Endothelial cell of umbilical vein (primary cell): ENCODE measurements around the gene DUSP18. TPM values are rescaled to one million over a fixed set of nuclear protein-coding genes. Genes with fewer than 3 reads are reported as not detected.

Source experiments
- BruUV-seq: library from RNA; stranded (reverse); fragments of 400-500 nt; replicated peaks from 2 replicates; lab custom pipeline; 2021; lab: Mats Ljungman, UMichigan
- CTCF ChIA-PET: fragments of 300-600, 350-600 bp; sonication (Branson Sonifier 250); formaldehyde crosslinking; loops from one replicate; lab custom pipeline; 2021; ENCODE audit warnings: antibody characterized with exemption, inconsistent platforms; lab: Charles Lee
- POLR2A ChIA-PET: fragments of 300-600, 350-600 bp; sonication (Branson Sonifier 250); formaldehyde crosslinking; loops from one replicate; lab custom pipeline; 2021; ENCODE audit warnings: antibody characterized with exemption, inconsistent platforms; lab: Charles Lee
- DNase-seq: peaks from one replicate; pipeline ENCODE4 v3.0.0-alpha.2; 2011; ENCODE audit warnings: low read depth, low spot score
- FAIRE-seq: peaks from 2 replicates; lab custom pipeline; 2011; peaks lifted over from hg19 to GRCh38; lab: Jason Lieb, UNC
- H2AFZ ChIP-seq: 2 replicates; pipeline ENCODE4 v1.6.0; 2012; ENCODE audit warnings: low read depth, low read length, control low read depth, inconsistent platforms
- H3K27ac ChIP-seq: 2 replicates; pipeline ENCODE4 v1.5.1; 2011; ENCODE audit warnings: low read depth, mild to moderate bottlenecking, control low read depth, low read length, moderate library complexity; ENCODE audit not compliant: insufficient read depth
- H3K27me3 ChIP-seq, 2 experiments: 2 replicates each; pipeline versions ENCODE4 v1.6.0 to v1.6.1; 2011; ENCODE audit warnings: low read length in 2 of 2, mixed read lengths in 1 of 2; ENCODE audit not compliant: control insufficient read depth in 2 of 2, insufficient read depth in 2 of 2
- H3K36me3 ChIP-seq, 2 experiments: 2 replicates in 1 of 2; 3 replicates in 1 of 2; pipeline ENCODE4 v1.5.1; 2011; ENCODE audit warnings: low read length in 2 of 2, mild to moderate bottlenecking in 1 of 2, moderate library complexity in 1 of 2; ENCODE audit not compliant: control insufficient read depth in 2 of 2, insufficient read depth in 2 of 2; ENCODE audit errors: extremely low read depth in 1 of 2
- H3K4me1 ChIP-seq: 3 replicates; pipeline ENCODE4 v1.5.1; 2011; ENCODE audit warnings: mild to moderate bottlenecking, low read length; ENCODE audit not compliant: control insufficient read depth, insufficient read depth; ENCODE audit errors: extremely low read depth
- H3K4me2 ChIP-seq: 2 replicates; pipeline ENCODE4 v1.6.1; 2011; ENCODE audit warnings: low read length, control low read depth, mixed read lengths; ENCODE audit not compliant: insufficient read depth
- H3K4me3 ChIP-seq, 3 experiments: fragments of 200-600 bp in 1 of 3; sonication (generic), shearing (Covaris generic) in 1 of 3; replicated peaks in 1 of 3; 2 replicates each; pipeline ENCODE4 v1.5.1; 2011 to 2016; ENCODE audit warnings: control low read depth in 3 of 3, low read length in 3 of 3, mild to moderate bottlenecking in 2 of 3, inconsistent platforms in 1 of 3, low read depth in 1 of 3, moderate library complexity in 1 of 3; ENCODE audit not compliant: insufficient read depth in 1 of 3
- H3K79me2 ChIP-seq: 2 replicates; pipeline ENCODE4 v1.6.0; 2012; ENCODE audit warnings: low read length, inconsistent platforms; ENCODE audit not compliant: control insufficient read depth, insufficient read depth
- H3K9ac ChIP-seq: replicated peaks from 2 replicates; pipeline ENCODE3; 2011; ENCODE audit warnings: low read length, control low read depth; ENCODE audit not compliant: insufficient read depth; ENCODE audit errors: extremely low read depth
- H3K9me1 ChIP-seq: replicated peaks from 3 replicates; pipeline ENCODE4 v1.6.0; 2011; ENCODE audit warnings: mild to moderate bottlenecking, low read length; ENCODE audit not compliant: control insufficient read depth, insufficient read depth; ENCODE audit errors: extremely low read depth
- H3K9me3 ChIP-seq: replicated peaks from 2 replicates; pipeline ENCODE4 v1.5.1; 2012; ENCODE audit warnings: low read length, inconsistent platforms; ENCODE audit not compliant: control insufficient read depth, insufficient read depth
- H4K20me1 ChIP-seq: replicated peaks from 2 replicates; pipeline ENCODE3; 2011; ENCODE audit warnings: mild to moderate bottlenecking, low read length; ENCODE audit not compliant: control insufficient read depth, insufficient read depth; ENCODE audit errors: extremely low read depth
- EZH2 ChIP-seq: IDR thresholded peaks from 2 replicates; pipeline ENCODE4 v1.6.1; 2012; ENCODE audit warnings: borderline replicate concordance, low read depth, mild to moderate bottlenecking, moderate library complexity, low read length, inconsistent platforms; ENCODE audit not compliant: severe bottlenecking
- FOS ChIP-seq: IDR thresholded peaks from 2 replicates; pipeline ENCODE4 v1.6.1; 2011; ENCODE audit warnings: mild to moderate bottlenecking, low read length, moderate library complexity, borderline replicate concordance; ENCODE audit not compliant: insufficient read depth
- GATA2 ChIP-seq: IDR thresholded peaks from 2 replicates; pipeline ENCODE4 v1.7.0; 2011; ENCODE audit warnings: low read depth, mild to moderate bottlenecking, moderate library complexity, mixed read lengths, low read length; ENCODE audit not compliant: insufficient read length, insufficient read depth
- JUN ChIP-seq: IDR thresholded peaks from 2 replicates; pipeline ENCODE4 v1.6.1; 2011; ENCODE audit warnings: borderline replicate concordance, low read depth; ENCODE audit not compliant: insufficient read length, insufficient read depth
- MYC ChIP-seq: IDR thresholded peaks from one replicate; pipeline ENCODE4 v1.6.1; 2011; ENCODE audit warnings: mild to moderate bottlenecking, low read depth, low read length
- POLR2A ChIP-seq: IDR thresholded peaks from 2 replicates; pipeline ENCODE4 v1.6.1; 2012; ENCODE audit warnings: low read depth, mild to moderate bottlenecking, control low read depth, low read length
- dilution Hi-C: fragments of 300-500 bp; cut with MboI; formaldehyde crosslinking; loops from one replicate; pipeline ENCODE4 v1.15.0; 2019; ENCODE audit warnings: low sequenced_read_pairs; ENCODE audit not compliant: extremely low pct_ligation_motif_present
- intact Hi-C: fragments of 100-400 bp; cut with micrococcal nuclease; formaldehyde crosslinking; loops from one replicate; pipeline ENCODE4 v1.10.0; 2022
- polyA plus RNA-seq, 4 experiments: library from polyadenylated mRNA; depleted of rRNA in 3 of 4; stranded (reverse) in 3 of 4; unstranded in 1 of 4; fragments of >200 nt; gene quantifications; 2 replicates each; pipeline versions ENCODE4 v1.2.1 to v1.2.3, GENCODE V29; 2011 to 2012; ENCODE audit warnings: missing spikeins in 1 of 4
- total RNA-seq: library from RNA; stranded (reverse); gene quantifications from 2 replicates; pipeline ENCODE4 v1.2.3, GENCODE V29; 2021

DUSP18 gene
- total and polyA plus RNA-seq, 2 donors (not counting 3 experiments of a cell fraction or from before 2014, with no cell fraction given) = 18.3 to 30.1 TPM

- CTCF ChIA-PET = interaction anchor here (0.7 to 2.4 kb wide), 2 partner anchors 53 to 112 kb away, joined by 3 to 12 read pairs; no protein-coding TSS in a partner anchor
- H3K9ac ChIP-seq = no peak overlapping the region
- no peaks in the 10 kb centered on the region for H3K9me1 ChIP-seq
- H3K4me1 ChIP-seq = no peaks in the 10 kb centered on the region
- no peaks in the 10 kb centered on the region for H4K20me1 ChIP-seq
- H3K27ac ChIP-seq = no peak overlapping the region
- peak; percentile 39 for TF ChIP-seq FOS
- no peak for TF ChIP-seq MYC
- TF ChIP-seq GATA2 = no peak
- no peak for TF ChIP-seq JUN
- no peak for TF ChIP-seq POLR2A
- no peaks in the 10 kb centered on the region for H3K9me3 ChIP-seq
- H3K4me2 ChIP-seq = no peak overlapping the region
- H3K4me3 ChIP-seq = no peak overlapping the region
- H3K79me2 ChIP-seq = no peaks in the 10 kb centered on the region
- H3K36me3 ChIP-seq = no peaks in the 10 kb centered on the region
- H3K27me3 ChIP-seq = no peaks in the 10 kb centered on the region
- no peak for DNase-seq
- dilution Hi-C loops = no loop called here
- no peak overlapping the region for H2AFZ ChIP-seq
- POLR2A ChIA-PET = no interaction called here
- BruUV-seq = no TSS peak
- intact Hi-C loops = no loop called here
- FAIRE-seq = no peak
Measured at GRCh38 chr22:30701872-30702271, 34.2 kb upstream of the DUSP18 start.

- no peak for DNase-seq
- H3K27me3 ChIP-seq = no peaks in the 10 kb centered on the region
- dilution Hi-C loops = loop anchor here (10.0 kb wide), 1 partner anchor 237 kb away; no protein-coding TSS in a partner anchor
Measured at GRCh38 chr22:30697975-30698374, 30.3 kb upstream of the DUSP18 start.

More at GRCh38 chr22:30697975-30698374, 30.3 kb upstream of the DUSP18 start:
- no peak overlapping the region for H2AFZ ChIP-seq
- BruUV-seq = no TSS peak
- ChIA-PET POLR2A (no interaction called here), CTCF (interaction anchor here (0.9 kb wide), 1 partner anchor 57 kb away, joined by 3 read pairs; no protein-coding TSS in a partner anchor)
- no peaks in the 10 kb centered on the region for H4K20me1 ChIP-seq
- peaks cover 9% of the 10 kb centered on the region for H3K4me1 ChIP-seq
- H3K27ac ChIP-seq = no peak overlapping the region
- no peak overlapping the region for H3K4me3 ChIP-seq
- no peaks in the 10 kb centered on the region for H3K9me3 ChIP-seq
- no peak for TF ChIP-seq POLR2A
- no peak for TF ChIP-seq FOS
- no peak for TF ChIP-seq EZH2
- no peaks in the 10 kb centered on the region for H3K36me3 ChIP-seq
- no peaks in the 10 kb centered on the region for H3K79me2 ChIP-seq
- intact Hi-C loops = no loop called here
- H3K9ac ChIP-seq = no peak overlapping the region
- no peak for FAIRE-seq
- H3K9me1 ChIP-seq = no peaks in the 10 kb centered on the region
- H3K4me2 ChIP-seq = no peak overlapping the region
